OCI-M1 (cell line): ENCODE data around the gene RAD51AP2.
A peak's percentile ranks its signal among the peaks of the same experiment; 100 is the strongest.
"Not testable (repeated sequence)": the region's sequence is repeated elsewhere in the genome, so short reads cannot be mapped to it uniquely, and the experiment has no call there.

Experiments
- DNase-seq: peaks from one replicate; lab custom pipeline; 2025; lab: John Stamatoyannopoulos, UW

Gene RAD51AP2

GRCh38 chr2:17538022-17538843 is 20.0 kb upstream of the RAD51AP2 start:
- no peak for DNase-seq

- DNase-seq = no peak
Measured at GRCh38 chr2:17536416-17536815, 18.2 kb upstream of the RAD51AP2 start.

- no peak for DNase-seq
Measured at GRCh38 chr2:17533546-17533945, 15.3 kb upstream of the RAD51AP2 start.

- no peak for DNase-seq
Measured at GRCh38 chr2:17529771-17530170, 11.5 kb upstream of the RAD51AP2 start.

- DNase-seq = no peak
Measured at GRCh38 chr2:17522303-17522702, 4.1 kb upstream of the RAD51AP2 start.

- no peak for DNase-seq
Measured at GRCh38 chr2:17521621-17522020, 3.4 kb upstream of the RAD51AP2 start.

GRCh38 chr2:17520761-17521160 is 2.5 kb upstream of the RAD51AP2 start:
- peak; percentile 21 for DNase-seq

GRCh38 chr2:17519486-17519885 is 1.2 kb upstream of the RAD51AP2 start:
- DNase-seq = no peak

- DNase-seq = no peak
Measured at GRCh38 chr2:17517481-17518211, 594 bp downstream of the RAD51AP2 start.

- peak; percentile 52 for DNase-seq
Measured at GRCh38 chr2:17515652-17516051, 2.6 kb downstream of the RAD51AP2 start.

- peak; percentile 45 for DNase-seq
Measured at GRCh38 chr2:17506736-17507616, 11.3 kb downstream of the RAD51AP2 start.

- DNase-seq = peak; percentile 26
Measured at GRCh38 chr2:17497718-17498117, 20.5 kb downstream of the RAD51AP2 start.

GRCh38 chr2:17495590-17495989 is 22.6 kb downstream of the RAD51AP2 start:
- DNase-seq = no peak

GRCh38 chr2:17490165-17490564 is 28.1 kb downstream of the RAD51AP2 start:
- peak; percentile 42 for DNase-seq

GRCh38 chr2:17488610-17489009 is 29.6 kb downstream of the RAD51AP2 start:
- not testable (repeated sequence) for DNase-seq

- no peak for DNase-seq
Measured at GRCh38 chr2:17483496-17483895, 34.7 kb downstream of the RAD51AP2 start.

- peak; percentile 33 for DNase-seq
Measured at GRCh38 chr2:17482651-17483050, 35.6 kb downstream of the RAD51AP2 start.

- DNase-seq = no peak
Measured at GRCh38 chr2:17479875-17480274, 38.4 kb downstream of the RAD51AP2 start.

GRCh38 chr2:17476830-17477229 is 41.4 kb downstream of the RAD51AP2 start:
- DNase-seq = peak; percentile 14

GRCh38 chr2:17476064-17476463 is 42.2 kb downstream of the RAD51AP2 start:
- no peak for DNase-seq

- DNase-seq = peak; percentile 39
Measured at GRCh38 chr2:17475286-17475685, 43.0 kb downstream of the RAD51AP2 start.

GRCh38 chr2:17471979-17472378 is 46.3 kb downstream of the RAD51AP2 start:
- DNase-seq = no peak
